ENCODE measurements around the gene CCK. TPM values are rescaled to one million over a fixed set of nuclear protein-coding genes. Genes with fewer than 3 reads are reported as not detected.

The CCK gene, protein sequence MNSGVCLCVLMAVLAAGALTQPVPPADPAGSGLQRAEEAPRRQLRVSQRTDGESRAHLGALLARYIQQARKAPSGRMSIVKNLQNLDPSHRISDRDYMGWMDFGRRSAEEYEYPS
- total RNA-seq (10 to 100 TPM in 2 of 4 donors, 1 to 10 TPM in 2; 6.9 to 12.5 (median 8.8) TPM), polyA plus RNA-seq (under 1 TPM in 1 of 3 donors, not detected in 2; 0.20 TPM)

DNA sequence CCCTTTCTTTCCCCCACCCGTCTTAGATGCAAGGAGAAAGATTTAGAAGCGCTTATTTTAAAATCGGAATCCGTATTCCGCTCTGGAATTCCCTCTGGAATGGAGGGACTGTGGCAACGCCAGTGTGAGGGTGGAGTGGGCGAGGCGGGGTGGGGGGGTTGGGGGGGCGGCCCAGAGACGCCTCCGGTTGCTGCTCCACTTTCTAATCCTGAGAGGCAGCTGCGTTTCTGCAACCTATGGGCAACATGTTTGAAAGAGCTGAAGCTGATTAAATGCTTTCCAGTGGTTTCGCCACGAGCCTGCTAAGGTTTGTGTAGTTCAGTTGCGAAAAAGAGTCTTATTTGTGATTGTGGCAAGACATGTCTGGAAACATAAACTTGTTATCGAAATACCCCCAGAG lies at the start of gene CCK:
CCK (minus strand) TSS at position 101 of the 400 bp plus-strand sequence. CDS start 2,555 bp downstream, outside the sequence.
- peaks cover 24 to 52% (median 42%) of the 10 kb centered on the region in 3 donors for H3K27me3 ChIP-seq

DNA sequence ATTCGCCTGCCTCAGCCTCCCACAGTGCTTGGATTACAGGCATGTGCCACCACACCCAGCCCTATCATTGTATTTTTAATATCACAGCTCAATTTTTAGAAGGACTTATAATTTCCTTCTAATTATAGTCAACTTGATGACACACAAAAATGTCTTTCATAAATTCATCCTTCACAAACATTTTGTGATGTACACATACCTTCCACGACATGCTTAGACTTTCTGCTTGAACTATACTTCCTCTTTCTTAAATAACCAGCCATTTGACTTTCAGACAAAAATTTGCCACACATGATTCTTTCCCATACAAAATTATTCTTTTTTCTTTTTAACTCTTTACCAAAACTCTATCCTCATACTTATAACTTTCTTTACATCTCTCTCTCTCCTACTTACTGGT lies 48.4 kb upstream of the CCK start:
- Histone ChIP-seq H3K27me3 (no peaks in the 10 kb centered on the region), H3K4me1 (no peaks in the 10 kb centered on the region), H3K27ac (no peak overlapping the region), H3K9me3 (peaks cover 0 to 17% (median 6%) of the 10 kb centered on the region in 4 donors), H3K36me3 (no peaks in the 10 kb centered on the region), H3K4me3 (no peak overlapping the region)
- TF ChIP-seq POLR2AphosphoS5 (IDR thresholded peaks at IDR 0.05), result no peak
- no peak for TF ChIP-seq POLR2A (IDR thresholded peaks at IDR 0.05)
- TF ChIP-seq, protein P1, sequence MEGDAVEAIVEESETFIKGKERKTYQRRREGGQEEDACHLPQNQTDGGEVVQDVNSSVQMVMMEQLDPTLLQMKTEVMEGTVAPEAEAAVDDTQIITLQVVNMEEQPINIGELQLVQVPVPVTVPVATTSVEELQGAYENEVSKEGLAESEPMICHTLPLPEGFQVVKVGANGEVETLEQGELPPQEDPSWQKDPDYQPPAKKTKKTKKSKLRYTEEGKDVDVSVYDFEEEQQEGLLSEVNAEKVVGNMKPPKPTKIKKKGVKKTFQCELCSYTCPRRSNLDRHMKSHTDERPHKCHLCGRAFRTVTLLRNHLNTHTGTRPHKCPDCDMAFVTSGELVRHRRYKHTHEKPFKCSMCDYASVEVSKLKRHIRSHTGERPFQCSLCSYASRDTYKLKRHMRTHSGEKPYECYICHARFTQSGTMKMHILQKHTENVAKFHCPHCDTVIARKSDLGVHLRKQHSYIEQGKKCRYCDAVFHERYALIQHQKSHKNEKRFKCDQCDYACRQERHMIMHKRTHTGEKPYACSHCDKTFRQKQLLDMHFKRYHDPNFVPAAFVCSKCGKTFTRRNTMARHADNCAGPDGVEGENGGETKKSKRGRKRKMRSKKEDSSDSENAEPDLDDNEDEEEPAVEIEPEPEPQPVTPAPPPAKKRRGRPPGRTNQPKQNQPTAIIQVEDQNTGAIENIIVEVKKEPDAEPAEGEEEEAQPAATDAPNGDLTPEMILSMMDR (IDR thresholded peaks at IDR 0.05), result no peak
- no peak for TF ChIP-seq EP300 (IDR thresholded peaks at IDR 0.05)
- intact Hi-C loops (cut with DNase I), result no loop called here
- 57 to 61% methylated on average over 2 of the region's 2 CpGs for WGBS, 2 donors
- no peak for DNase-seq

More for the DNA sequence above, at the start of gene CCK:
- DNase-seq, result no peak
- Histone ChIP-seq H3K9me3 (no peaks in the 10 kb centered on the region), H3K4me1 (peaks cover 0 to 33% (median 25%) of the 10 kb centered on the region in 4 donors), H3K27ac (no peak within 1 kb of the TSS), H3K4me3 (peak within 1 kb of the TSS in 2 of 4 donors; percentile 31), H3K36me3 (no peaks in the 10 kb centered on the region)
- intact Hi-C loops (cut with DNase I), result no loop called here
- WGBS, 2 donors, result 46 to 60% methylated on average over 16 of the region's 16 CpGs
- TF ChIP-seq, protein P1 (IDR thresholded peaks at IDR 0.05), result no peak
- no peak for TF ChIP-seq EP300 (IDR thresholded peaks at IDR 0.05)
- no peak for TF ChIP-seq POLR2A (IDR thresholded peaks at IDR 0.05)
- no peak for TF ChIP-seq POLR2AphosphoS5 (IDR thresholded peaks at IDR 0.05)

DNA sequence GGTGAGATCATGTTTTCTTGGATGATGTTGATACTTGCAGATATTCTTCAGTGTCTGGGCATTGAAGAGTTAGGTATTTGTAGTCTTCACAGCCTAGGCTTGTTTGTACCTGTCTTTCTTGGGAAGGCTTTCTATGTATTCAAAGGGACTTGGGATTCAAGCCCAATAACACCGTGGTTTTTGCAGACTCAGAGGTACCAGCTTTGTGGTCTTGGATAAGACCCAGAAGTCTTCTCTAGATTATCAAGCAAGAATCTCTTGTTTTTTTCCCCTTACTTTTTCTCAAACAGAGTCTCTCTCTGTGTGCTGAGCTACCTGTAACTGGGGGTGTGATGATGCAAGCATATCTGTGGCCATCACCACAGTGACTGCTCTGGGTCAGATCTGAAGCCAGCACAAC lies 42.7 kb upstream of the CCK start:
- H3K4me3 ChIP-seq, result no peak overlapping the region
- H3K36me3 ChIP-seq, result no peaks in the 10 kb centered on the region
- H3K27ac ChIP-seq, result no peak overlapping the region
- intact Hi-C loops (cut with DNase I), result no loop called here
- 73 to 81% methylated on average over 1 of the region's 1 CpG for WGBS, 2 donors
- TF ChIP-seq POLR2AphosphoS5 (IDR thresholded peaks at IDR 0.05) (no peak), POLR2A (IDR thresholded peaks at IDR 0.05) (no peak), EP300 (IDR thresholded peaks at IDR 0.05) (no peak)
- TF ChIP-seq, protein P1 (IDR thresholded peaks at IDR 0.05), result no peak
- H3K27me3 ChIP-seq, result no peaks in the 10 kb centered on the region
- no peaks in the 10 kb centered on the region for H3K9me3 ChIP-seq
- H3K4me1 ChIP-seq, result no peaks in the 10 kb centered on the region
- no peak for DNase-seq

DNA sequence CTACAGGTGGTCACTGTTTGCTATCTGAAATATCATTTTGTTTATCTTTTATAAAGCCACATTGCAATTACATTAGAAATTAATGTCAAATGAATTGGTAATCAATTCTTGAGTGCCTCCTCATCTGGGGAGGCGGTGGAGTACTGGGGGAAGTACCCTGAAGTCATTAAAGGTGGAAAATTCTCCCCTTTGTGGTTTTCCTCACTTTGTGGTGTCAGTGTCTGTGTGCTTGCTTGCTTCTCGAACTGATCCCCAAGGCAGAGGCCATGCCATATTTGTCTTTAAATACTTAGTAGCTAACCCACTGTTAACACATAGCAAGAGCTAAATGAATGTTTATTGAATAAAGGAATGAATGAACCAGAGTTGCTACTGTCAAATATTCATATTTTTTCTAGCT lies 40.5 kb upstream of the CCK start:
- 39 to 57% methylated on average over 2 of the region's 2 CpGs for WGBS, 2 donors
- no peak for DNase-seq
- no peak for TF ChIP-seq POLR2AphosphoS5 (IDR thresholded peaks at IDR 0.05)
- no peak for TF ChIP-seq EP300 (IDR thresholded peaks at IDR 0.05)
- TF ChIP-seq, protein P1 (IDR thresholded peaks at IDR 0.05), result no peak
- no peak for TF ChIP-seq POLR2A (IDR thresholded peaks at IDR 0.05)
- Histone ChIP-seq H3K4me3 (no peak overlapping the region), H3K27me3 (no peaks in the 10 kb centered on the region), H3K27ac (no peak overlapping the region), H3K36me3 (no peaks in the 10 kb centered on the region), H3K9me3 (no peaks in the 10 kb centered on the region), H3K4me1 (no peaks in the 10 kb centered on the region)
- intact Hi-C loops (cut with DNase I), result no loop called here

All from sigmoid colon (tissue), 7 donors.